ENCODE measurements around the gene ZDHHC14.

The ZDHHC14 gene

GRCh38 chr6:157518397-157519250 is 137.6 kb downstream of the ZDHHC14 start:
- DNase-seq (ENCODE audit: low spot score), result no peak

DNA sequence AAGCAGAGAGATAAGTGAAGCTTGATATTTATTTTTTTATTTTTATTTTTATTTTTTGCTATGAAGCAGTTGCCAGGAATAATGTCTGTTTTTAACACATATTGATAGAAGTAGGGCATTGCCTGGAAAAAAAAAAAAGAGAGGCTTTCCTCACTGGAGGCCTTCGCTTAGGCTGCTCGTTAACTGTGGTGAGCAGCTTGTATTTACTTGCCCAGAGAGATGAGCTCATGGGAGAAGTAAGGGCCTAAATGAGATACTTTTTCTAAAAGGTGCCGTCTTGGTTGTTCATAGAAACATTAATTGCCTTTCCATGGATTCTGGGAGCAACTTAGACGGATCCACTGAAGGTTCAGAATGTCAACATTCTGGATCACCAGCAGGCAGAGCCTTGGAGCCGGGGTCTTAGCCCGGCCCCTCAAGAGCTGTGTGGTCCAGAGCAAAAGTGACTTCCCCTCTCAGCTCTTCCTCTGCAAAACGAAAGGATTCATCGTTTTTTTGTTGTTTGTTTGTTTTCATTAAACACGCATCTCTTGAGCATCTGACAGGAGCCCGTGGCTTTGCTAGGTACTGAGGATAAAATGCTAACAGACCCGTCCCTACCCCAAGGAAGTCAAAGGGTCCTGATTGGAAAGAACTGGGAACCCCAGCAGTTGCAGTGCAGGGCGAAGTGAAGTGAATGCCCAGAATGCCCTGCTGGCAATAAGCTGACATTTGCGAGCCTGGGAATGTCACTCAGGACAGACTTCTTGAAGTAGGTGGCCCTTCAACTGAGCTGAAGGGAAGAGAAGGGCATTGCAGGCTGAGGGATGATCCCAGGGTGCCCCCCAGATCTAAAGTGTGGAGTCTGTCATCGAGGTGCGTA is 138.5 kb downstream of the ZDHHC14 start:
- no peak for DNase-seq (ENCODE audit: low spot score)

DNA sequence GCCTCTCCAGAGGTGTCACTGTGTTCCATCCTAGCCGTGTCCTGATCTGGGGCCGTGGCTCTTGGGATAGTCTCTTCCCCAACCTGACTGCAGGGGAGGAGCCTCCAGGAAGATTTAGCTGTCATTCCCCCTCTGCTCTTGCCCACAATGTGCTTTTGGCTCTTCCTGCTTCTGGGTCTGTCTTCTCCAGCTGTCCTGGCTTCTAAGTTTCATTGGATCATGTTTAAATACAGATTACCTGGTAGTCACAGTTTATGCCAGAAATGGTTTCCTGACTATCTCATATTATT is 139.1 kb downstream of the ZDHHC14 start:
- DNase-seq (ENCODE audit: low spot score), result no peak

GRCh38 chr6:157520596-157521361 is 139.8 kb downstream of the ZDHHC14 start:
- DNase-seq (ENCODE audit: low spot score), result no peak

DNA sequence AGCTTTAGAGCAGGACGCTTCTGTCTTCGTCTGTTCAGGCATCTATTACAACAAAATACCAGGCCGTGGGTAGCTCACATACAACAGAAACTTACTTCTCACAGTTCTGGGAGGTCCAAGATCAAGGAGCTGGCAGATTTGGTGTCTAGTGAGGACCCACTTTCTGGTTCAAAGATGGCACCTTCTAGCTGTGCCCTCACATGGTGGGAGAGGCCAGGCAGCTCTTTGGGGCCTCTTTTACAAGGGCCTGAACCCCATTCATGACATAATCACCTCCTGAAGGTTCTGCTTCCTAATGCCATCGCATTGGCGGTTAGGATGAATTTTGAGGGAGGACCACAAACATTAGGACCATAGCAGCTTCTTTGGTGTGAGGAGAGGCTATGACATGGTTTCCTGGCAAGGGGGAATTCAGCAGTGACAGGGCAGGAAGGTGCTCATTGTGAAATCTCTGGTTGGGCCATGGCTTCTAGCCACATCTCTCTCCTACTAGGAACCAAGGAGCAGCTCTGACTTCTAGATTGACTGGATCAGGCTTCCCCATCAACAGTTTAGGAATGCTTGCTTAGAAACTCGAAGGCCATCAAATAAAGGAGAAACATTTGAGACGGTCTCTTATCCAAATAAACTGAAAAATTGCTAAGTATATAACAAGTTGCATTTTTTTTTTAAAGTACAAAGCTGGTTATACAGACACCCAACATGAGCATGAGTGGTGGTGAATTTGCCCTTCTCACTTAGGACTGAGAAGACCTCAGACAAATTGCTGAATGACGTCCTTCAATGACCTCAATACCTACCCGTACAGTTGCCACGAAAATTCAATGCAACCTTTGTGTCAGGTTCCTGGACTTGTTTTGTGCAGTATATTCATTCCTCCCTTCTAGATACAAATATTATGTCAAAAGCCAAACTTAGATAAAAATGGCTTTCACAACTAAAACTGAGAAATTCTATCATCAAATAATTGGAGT is 140.7 kb downstream of the ZDHHC14 start:
- DNase-seq (ENCODE audit: low spot score), result no peak

- no peak for DNase-seq (ENCODE audit: low spot score)
Measured at GRCh38 chr6:157522472-157522871, 141.5 kb downstream of the ZDHHC14 start.

GRCh38 chr6:157524735-157525134 is 143.7 kb downstream of the ZDHHC14 start:
- DNase-seq (ENCODE audit: low spot score), result no peak

- no peak for DNase-seq (ENCODE audit: low spot score)
Measured at GRCh38 chr6:157525292-157525889, 144.4 kb downstream of the ZDHHC14 start.

GRCh38 chr6:157525918-157526425 is 145.0 kb downstream of the ZDHHC14 start:
- DNase-seq (ENCODE audit: low spot score), result no peak

GRCh38 chr6:157527471-157527907 is 146.5 kb downstream of the ZDHHC14 start:
- DNase-seq (ENCODE audit: low spot score), result no peak

GRCh38 chr6:157528931-157529653 is 148.1 kb downstream of the ZDHHC14 start:
- DNase-seq (ENCODE audit: low spot score), result no peak

DNA sequence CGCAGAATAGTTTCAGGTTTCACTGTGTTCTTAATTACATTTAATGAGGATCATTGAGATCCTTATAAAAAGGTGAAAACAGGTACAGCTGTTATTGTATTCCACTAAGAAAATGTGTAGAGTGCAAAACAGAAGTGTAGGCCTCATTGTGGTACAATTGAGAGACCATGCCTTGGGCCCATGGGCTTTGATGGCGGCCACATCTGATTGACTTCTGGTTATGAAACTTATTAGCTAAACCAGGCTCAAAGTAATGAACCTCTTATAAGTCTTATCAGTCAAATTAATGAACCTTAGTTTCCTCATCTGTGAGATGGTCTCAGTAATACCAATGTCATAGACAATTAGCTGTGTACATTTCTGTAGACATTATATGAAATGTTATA is 148.7 kb downstream of the ZDHHC14 start:
- DNase-seq (ENCODE audit: low spot score), result no peak

DNA sequence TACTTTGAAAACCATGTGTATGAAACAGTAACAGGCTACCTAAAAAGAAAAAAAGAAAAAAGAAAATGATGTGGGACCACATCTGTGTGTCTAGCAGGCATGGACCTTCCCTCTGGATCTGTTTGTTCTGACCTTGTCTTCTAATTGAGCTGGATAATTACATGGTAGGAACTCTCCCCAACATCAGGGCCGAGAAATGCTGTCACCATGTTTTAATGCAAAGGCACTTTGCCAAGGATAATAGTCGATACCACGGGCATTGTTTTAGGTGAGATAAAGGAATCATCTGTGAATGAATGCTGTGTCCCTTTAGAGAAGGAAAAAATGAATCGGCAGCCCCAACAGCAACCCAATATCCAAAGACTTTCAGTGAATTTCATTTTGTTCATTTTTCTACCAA is 149.1 kb downstream of the ZDHHC14 start:
- no peak for DNase-seq (ENCODE audit: low spot score)

DNA sequence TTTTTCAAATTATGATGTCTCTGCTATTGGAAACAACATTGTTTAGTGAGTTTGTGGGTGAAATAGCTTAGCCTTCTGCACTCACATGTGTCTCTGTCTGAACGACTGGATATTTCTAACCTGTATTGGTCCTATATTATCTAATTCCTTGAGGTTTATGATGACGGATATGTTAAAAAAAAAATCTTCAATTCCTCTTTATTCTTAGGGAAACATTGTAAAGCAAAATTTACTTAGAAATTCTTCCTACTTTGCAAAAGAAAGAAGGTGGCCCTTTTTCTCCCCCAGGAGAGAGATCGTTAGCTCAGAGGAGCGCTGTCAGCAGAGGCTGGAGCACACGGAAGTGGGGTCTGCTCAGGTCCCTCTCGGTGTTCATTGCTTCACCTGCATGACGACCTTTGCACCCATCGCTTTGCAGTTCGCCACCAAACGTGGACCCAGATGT is 149.8 kb downstream of the ZDHHC14 start:
- no peak for DNase-seq (ENCODE audit: low spot score)

DNA sequence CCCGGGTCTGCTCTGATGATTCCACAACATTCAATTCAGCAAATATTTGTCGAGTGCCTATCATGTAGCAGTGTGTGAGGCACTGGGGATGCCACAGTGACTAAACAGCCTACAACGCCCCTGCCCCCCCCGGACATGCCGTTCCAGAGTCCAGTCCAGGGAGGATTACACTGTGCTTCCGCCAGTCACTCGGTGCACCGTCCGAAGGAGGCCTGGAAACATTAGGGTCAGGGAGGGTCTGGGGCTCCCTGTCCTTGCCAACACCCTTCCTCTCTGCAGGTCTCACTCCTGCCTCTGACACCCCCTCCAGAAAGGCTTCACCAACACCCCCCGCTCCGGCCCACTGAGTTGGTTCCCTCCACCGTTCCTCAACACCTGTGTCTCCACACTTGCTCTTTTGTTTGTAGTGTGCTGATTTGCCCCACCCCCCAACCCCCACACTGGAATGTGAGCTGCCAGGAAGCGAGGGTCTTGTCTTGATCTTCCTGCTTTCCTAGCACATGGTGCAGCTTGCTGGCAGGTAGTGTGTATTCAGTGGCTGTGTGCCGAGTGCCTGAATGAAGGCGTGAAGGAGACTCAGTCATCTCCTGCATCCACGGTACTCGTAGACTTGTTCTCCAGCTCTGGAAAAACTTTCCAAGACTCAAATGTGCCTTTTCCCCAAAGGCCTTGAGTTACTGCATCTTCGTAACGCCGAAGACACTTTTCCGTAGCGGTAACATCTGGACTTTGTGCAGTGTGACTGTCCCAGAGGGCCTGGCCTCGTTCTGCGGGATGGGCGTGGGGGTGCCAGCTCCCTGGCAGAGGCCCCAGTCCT is 150.4 kb downstream of the ZDHHC14 start:
- DNase-seq (ENCODE audit: low spot score), result no peak

DNA sequence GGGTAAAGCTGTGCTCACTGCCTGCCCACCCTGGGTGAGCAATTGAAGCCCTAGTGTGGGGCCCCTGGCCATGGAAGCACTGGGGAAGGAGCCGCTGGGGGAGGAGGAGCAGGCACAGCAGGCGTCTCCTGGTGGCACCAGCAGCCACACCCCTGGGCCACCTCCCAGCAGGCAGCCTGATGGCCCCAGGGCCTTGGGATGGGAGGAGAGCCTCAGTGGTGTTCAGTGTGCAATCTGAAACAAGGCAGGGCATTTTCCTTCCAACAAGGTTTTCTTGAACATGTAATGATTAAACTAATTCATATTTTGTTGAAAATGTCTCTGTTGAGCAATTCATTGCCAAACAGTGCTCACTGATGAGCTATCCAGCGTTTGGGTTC is 151.0 kb downstream of the ZDHHC14 start:
- DNase-seq (ENCODE audit: low spot score), result no peak

- no peak for DNase-seq (ENCODE audit: low spot score)
Measured at GRCh38 chr6:157533048-157533871, 152.3 kb downstream of the ZDHHC14 start.

Data from RKO (cell line).